ENCODE data around the gene SLC16A2.

SLC16A2 gene

GRCh38 chrX:74422576-74423288 is 1.4 kb downstream of the SLC16A2 start:
- Histone ChIP-seq H3K36me3 (replicated peaks; ENCODE audit: low read depth, low read length) (no peaks in the 10 kb centered on the region), H3K27ac (ENCODE audit: low read length) (no peak overlapping the region), H3K79me2 (ENCODE audit: low read length) (no peaks in the 10 kb centered on the region), H4K20me1 (ENCODE audit: insufficient read depth, low read length) (no peaks in the 10 kb centered on the region), H3K9ac (ENCODE audit: low read length) (no peak overlapping the region), H2AFZ (ENCODE audit: low read depth, low read length) (no peak overlapping the region), H3K4me3 (ENCODE audit: low read length) (no peak overlapping the region), H3K27me3 (ENCODE audit: low read depth, low read length) (peaks cover 3% of the 10 kb centered on the region; the same call in 1 of the 2 replicates), H3K4me2 (ENCODE audit: low read length) (no peak overlapping the region), H3K4me1 (ENCODE audit: low read length) (peaks cover 5% of the 10 kb centered on the region; the same call in 1 of the 2 replicates), H3K9me3 (ENCODE audit: insufficient read depth, low read length) (no peaks in the 10 kb centered on the region)
- no peak for TF ChIP-seq EZH2phosphoT487 (IDR thresholded peaks at IDR 0.05; ENCODE audit: low read depth)
- TF ChIP-seq, protein P1, sequence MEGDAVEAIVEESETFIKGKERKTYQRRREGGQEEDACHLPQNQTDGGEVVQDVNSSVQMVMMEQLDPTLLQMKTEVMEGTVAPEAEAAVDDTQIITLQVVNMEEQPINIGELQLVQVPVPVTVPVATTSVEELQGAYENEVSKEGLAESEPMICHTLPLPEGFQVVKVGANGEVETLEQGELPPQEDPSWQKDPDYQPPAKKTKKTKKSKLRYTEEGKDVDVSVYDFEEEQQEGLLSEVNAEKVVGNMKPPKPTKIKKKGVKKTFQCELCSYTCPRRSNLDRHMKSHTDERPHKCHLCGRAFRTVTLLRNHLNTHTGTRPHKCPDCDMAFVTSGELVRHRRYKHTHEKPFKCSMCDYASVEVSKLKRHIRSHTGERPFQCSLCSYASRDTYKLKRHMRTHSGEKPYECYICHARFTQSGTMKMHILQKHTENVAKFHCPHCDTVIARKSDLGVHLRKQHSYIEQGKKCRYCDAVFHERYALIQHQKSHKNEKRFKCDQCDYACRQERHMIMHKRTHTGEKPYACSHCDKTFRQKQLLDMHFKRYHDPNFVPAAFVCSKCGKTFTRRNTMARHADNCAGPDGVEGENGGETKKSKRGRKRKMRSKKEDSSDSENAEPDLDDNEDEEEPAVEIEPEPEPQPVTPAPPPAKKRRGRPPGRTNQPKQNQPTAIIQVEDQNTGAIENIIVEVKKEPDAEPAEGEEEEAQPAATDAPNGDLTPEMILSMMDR (IDR thresholded peaks at IDR 0.05; ENCODE audit: low read depth, low read length) = no peak

- H3K4me2 ChIP-seq (ENCODE audit: low read length) = no peak overlapping the region
- no peaks in the 10 kb centered on the region for H3K79me2 ChIP-seq (ENCODE audit: low read length)
- H2AFZ ChIP-seq (ENCODE audit: low read depth, low read length) = no peak overlapping the region
- H3K36me3 ChIP-seq (replicated peaks; ENCODE audit: low read depth, low read length) = no peaks in the 10 kb centered on the region
- no peak overlapping the region for H3K9ac ChIP-seq (ENCODE audit: low read length)
- peaks cover 5% of the 10 kb centered on the region; the same call in 1 of the 2 replicates for H3K4me1 ChIP-seq (ENCODE audit: low read length)
- H3K9me3 ChIP-seq (ENCODE audit: insufficient read depth, low read length) = no peaks in the 10 kb centered on the region
- H3K4me3 ChIP-seq (ENCODE audit: low read length) = no peak overlapping the region
- H3K27ac ChIP-seq (ENCODE audit: low read length) = no peak overlapping the region
- TF ChIP-seq, protein P1 (IDR thresholded peaks at IDR 0.05; ENCODE audit: low read depth, low read length) = no peak
- TF ChIP-seq EZH2phosphoT487 (IDR thresholded peaks at IDR 0.05; ENCODE audit: low read depth) = no peak
- no peaks in the 10 kb centered on the region for H4K20me1 ChIP-seq (ENCODE audit: insufficient read depth, low read length)
- H3K27me3 ChIP-seq (ENCODE audit: low read depth, low read length) = peaks cover 3% of the 10 kb centered on the region; the same call in 1 of the 2 replicates
These were observed 2.2 kb downstream of the SLC16A2 start for GRCh38 chrX:74423289-74423998.

DNA sequence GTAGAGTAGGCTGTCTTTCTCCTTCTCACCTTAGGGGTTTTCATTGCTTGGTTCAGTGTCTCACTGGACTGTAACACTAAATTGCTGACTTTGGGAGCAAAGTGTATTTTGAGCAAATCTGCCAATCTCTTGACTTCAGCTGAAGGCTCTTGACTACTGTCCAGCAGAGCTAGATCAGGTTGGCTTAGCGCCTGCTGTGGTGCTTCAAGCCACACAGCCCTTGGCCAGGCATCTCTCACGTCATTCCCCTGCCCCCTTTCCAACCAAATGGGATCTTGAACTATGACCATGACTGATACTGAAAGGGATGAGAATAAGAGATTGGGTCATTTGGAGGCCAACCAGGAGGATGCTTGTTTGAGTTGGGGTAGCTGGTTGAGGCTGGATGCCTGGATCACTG is 4.8 kb downstream of the SLC16A2 start:
- no peaks in the 10 kb centered on the region for H3K36me3 ChIP-seq (replicated peaks; ENCODE audit: low read depth, low read length)
- no peak overlapping the region for H3K4me3 ChIP-seq (ENCODE audit: low read length)
- H3K9ac ChIP-seq (ENCODE audit: low read length) = no peak overlapping the region
- H3K9me3 ChIP-seq (ENCODE audit: insufficient read depth, low read length) = no peaks in the 10 kb centered on the region
- no peaks in the 10 kb centered on the region for H3K79me2 ChIP-seq (ENCODE audit: low read length)
- no peak overlapping the region for H3K27ac ChIP-seq (ENCODE audit: low read length)
- no peaks in the 10 kb centered on the region for H4K20me1 ChIP-seq (ENCODE audit: insufficient read depth, low read length)
- H3K4me1 ChIP-seq (ENCODE audit: low read length) = no peaks in the 10 kb centered on the region
- H2AFZ ChIP-seq (ENCODE audit: low read depth, low read length) = no peak overlapping the region
- H3K4me2 ChIP-seq (ENCODE audit: low read length) = no peak overlapping the region
- TF ChIP-seq, protein P1 (IDR thresholded peaks at IDR 0.05; ENCODE audit: low read depth, low read length) = no peak
- TF ChIP-seq EZH2phosphoT487 (IDR thresholded peaks at IDR 0.05; ENCODE audit: low read depth) = no peak
- H3K27me3 ChIP-seq (ENCODE audit: low read depth, low read length) = 0 out of 2 replicates have a peak, but pooled peaks cover under 1% of the 10 kb centered on the region

DNA sequence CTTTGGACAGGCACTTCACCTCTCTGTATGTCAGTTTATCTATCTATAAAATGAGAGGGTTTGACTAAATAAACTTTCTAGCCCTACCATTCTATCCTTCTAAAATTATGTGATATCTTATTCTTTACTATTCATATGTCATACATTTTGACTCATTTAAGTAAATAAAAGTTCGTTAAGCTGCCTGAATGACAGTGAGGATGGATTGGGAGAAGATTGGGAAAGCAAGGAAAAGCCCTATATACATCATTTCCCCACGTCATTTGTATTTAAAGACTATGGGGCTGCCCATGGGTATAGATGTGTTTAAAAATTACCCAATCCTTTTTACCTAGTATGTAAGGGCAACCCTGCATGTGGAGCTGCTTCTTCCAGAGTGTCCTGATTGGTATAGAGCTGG is 5.3 kb downstream of the SLC16A2 start:
- H3K27me3 ChIP-seq (ENCODE audit: low read depth, low read length) = no peaks in the 10 kb centered on the region
- no peaks in the 10 kb centered on the region for H4K20me1 ChIP-seq (ENCODE audit: insufficient read depth, low read length)
- no peaks in the 10 kb centered on the region for H3K36me3 ChIP-seq (replicated peaks; ENCODE audit: low read depth, low read length)
- no peak for TF ChIP-seq EZH2phosphoT487 (IDR thresholded peaks at IDR 0.05; ENCODE audit: low read depth)
- TF ChIP-seq, protein P1 (IDR thresholded peaks at IDR 0.05; ENCODE audit: low read depth, low read length) = no peak
- no peak overlapping the region for H3K4me3 ChIP-seq (ENCODE audit: low read length)
- H2AFZ ChIP-seq (ENCODE audit: low read depth, low read length) = no peak overlapping the region
- H3K4me1 ChIP-seq (ENCODE audit: low read length) = no peaks in the 10 kb centered on the region
- no peak overlapping the region for H3K27ac ChIP-seq (ENCODE audit: low read length)
- H3K9me3 ChIP-seq (ENCODE audit: insufficient read depth, low read length) = no peaks in the 10 kb centered on the region
- H3K9ac ChIP-seq (ENCODE audit: low read length) = no peak overlapping the region
- H3K4me2 ChIP-seq (ENCODE audit: low read length) = no peak overlapping the region
- H3K79me2 ChIP-seq (ENCODE audit: low read length) = no peaks in the 10 kb centered on the region

Measured in OCI-LY3 (cell line).